Naive thymus-derived CD8-positive, alpha-beta T cell (primary cell): ENCODE measurements around the gene MAPK8. TPM values are rescaled to one million over a fixed set of nuclear protein-coding genes. Genes with fewer than 3 reads are reported as not detected.

Experiments
- polyA plus RNA-seq, 3 donors: library from polyadenylated mRNA; unstranded; fragments of 300-500 nt; fragmentation: Illumina TruSeq; gene quantifications; one replicate each; pipeline ENCODE4 v1.2.3, GENCODE V29; 2021
- total RNA-seq, 8 experiments: library from RNA in 2 of 8; stranded (reverse) in 2 of 8; gene quantifications; one replicate each; pipeline ENCODE4 v1.2.3 and lab custom pipeline; 2021 to 2026

The MAPK8 gene
- total and polyA plus RNA-seq, 5 experiments from 2014 or later: 20.2 to 70.1 (median 30.6) TPM

Other genes starting within 250 kb of the MAPK8 start
- gene FRMPD2, start 32.0 kb upstream of the MAPK8 start, total RNA-seq: not detected
- not detected for gene FRMPD2, start 32.0 kb upstream of the MAPK8 start, polyA plus RNA-seq